ENCODE data around the gene PUS3.
"Not testable (repeated sequence)": the region's sequence is repeated elsewhere in the genome, so short reads cannot be mapped to it uniquely, and the experiment has no call there.

Gene PUS3

GRCh38 chr11:125869521-125869920 is 33.5 kb downstream of the PUS3 start:
- DNase-seq: no peak

- DNase-seq: not testable (repeated sequence)
Observed at GRCh38 chr11:125865354-125865753, 37.7 kb downstream of the PUS3 start.

GRCh38 chr11:125862786-125863185 is 40.2 kb downstream of the PUS3 start:
- not testable (repeated sequence) for DNase-seq

GRCh38 chr11:125857670-125858069 is 45.3 kb downstream of the PUS3 start:
- not testable (repeated sequence) for DNase-seq

GRCh38 chr11:125846188-125846587 is 56.8 kb downstream of the PUS3 start:
- DNase-seq: no peak

Measured in T-helper 9 cell (primary cell).